Astrocyte (in vitro differentiated cells and primary cell): ENCODE measurements around the gene RABL3. TPM values are rescaled to one million over a fixed set of nuclear protein-coding genes. Genes with fewer than 3 reads are reported as not detected.

ENCODE experiments used
- DNase-seq: peaks from one replicate; pipeline ENCODE4 v3.0.0-alpha.2; 2010; ENCODE audit warnings: low read depth
- FAIRE-seq: peaks from 2 replicates; lab custom pipeline; 2011; peaks lifted over from hg19 to GRCh38; lab: Jason Lieb, UNC
- H2AFZ ChIP-seq: 2 replicates; pipeline ENCODE4 v1.6.0; 2012; ENCODE audit warnings: low read depth, low read length, inconsistent platforms
- H3K27ac ChIP-seq: 2 replicates; pipeline ENCODE4 v1.5.1; 2011; ENCODE audit warnings: low read depth, low read length, inconsistent platforms
- H3K27me3 ChIP-seq: 2 replicates; pipeline ENCODE4 v1.6.0; 2011; ENCODE audit warnings: low read length, inconsistent platforms; ENCODE audit not compliant: insufficient read depth
- H3K36me3 ChIP-seq: 2 replicates; pipeline ENCODE4 v1.5.1; 2011; ENCODE audit warnings: low read length, inconsistent platforms; ENCODE audit not compliant: insufficient read depth
- H3K4me1 ChIP-seq: 2 replicates; pipeline ENCODE4 v1.5.1; 2011; ENCODE audit warnings: low read length, inconsistent platforms; ENCODE audit not compliant: insufficient read depth
- H3K4me2 ChIP-seq: 2 replicates; pipeline ENCODE4 v1.6.0; 2012; ENCODE audit warnings: low read length, inconsistent platforms
- H3K4me3 ChIP-seq: 2 replicates; pipeline ENCODE4 v1.5.1; 2011; ENCODE audit warnings: low read depth, mild to moderate bottlenecking, low read length, inconsistent platforms; ENCODE audit not compliant: insufficient read depth
- H3K79me2 ChIP-seq: 2 replicates; pipeline ENCODE4 v1.6.0; 2012; ENCODE audit warnings: mild to moderate bottlenecking, low read length, inconsistent platforms; ENCODE audit not compliant: insufficient read depth
- H3K9ac ChIP-seq: 2 replicates; pipeline ENCODE4 v1.6.0; 2012; ENCODE audit warnings: mild to moderate bottlenecking, low read length, inconsistent platforms
- H3K9me3 ChIP-seq: 2 replicates; pipeline ENCODE4 v1.5.1; 2012; ENCODE audit warnings: low read depth, mild to moderate bottlenecking, low read length, inconsistent platforms; ENCODE audit not compliant: insufficient read depth
- H4K20me1 ChIP-seq: 2 replicates; pipeline ENCODE4 v1.6.0; 2012; ENCODE audit warnings: low read length, inconsistent platforms; ENCODE audit not compliant: insufficient read depth
- H3K27ac Mint-ChIP-seq: one replicate; pipeline ENCODE4 v1.8.0; 2021; ENCODE audit warnings: mild to moderate bottlenecking, mixed read lengths; ENCODE audit not compliant: unreplicated experiment
- H3K27me3 Mint-ChIP-seq: one replicate; pipeline ENCODE4 v1.8.0; 2021; ENCODE audit warnings: low read depth, mixed read lengths; ENCODE audit not compliant: unreplicated experiment
- H3K36me3 Mint-ChIP-seq: one replicate; pipeline ENCODE4 v1.8.0; 2021; ENCODE audit warnings: low read depth, mixed read lengths; ENCODE audit not compliant: unreplicated experiment
- H3K4me1 Mint-ChIP-seq: one replicate; pipeline ENCODE4 v1.8.0; 2021; ENCODE audit warnings: low read depth, mixed read lengths; ENCODE audit not compliant: unreplicated experiment
- H3K4me3 Mint-ChIP-seq: one replicate; pipeline ENCODE4 v1.8.0; 2021; ENCODE audit warnings: mild to moderate bottlenecking, moderate library complexity, mixed read lengths; ENCODE audit not compliant: unreplicated experiment
- H3K9me3 Mint-ChIP-seq: one replicate; pipeline ENCODE4 v1.8.0; 2021; ENCODE audit warnings: mild to moderate bottlenecking, mixed read lengths; ENCODE audit not compliant: unreplicated experiment
- CTCF ChIP-seq: IDR thresholded peaks from 2 replicates; pipeline ENCODE4 v1.5.1; 2011; ENCODE audit warnings: low read depth, mild to moderate bottlenecking, inconsistent platforms, low read length, moderate library complexity; ENCODE audit not compliant: insufficient read depth
- EZH2 ChIP-seq: IDR thresholded peaks from 2 replicates; pipeline ENCODE4 v1.6.1; 2012; ENCODE audit warnings: mild to moderate bottlenecking, low read length, inconsistent platforms; ENCODE audit not compliant: insufficient read depth
- total RNA-seq: library from RNA; stranded (reverse); gene quantifications from 2 replicates; pipeline ENCODE4 v1.2.1, GENCODE V29; 2021

RABL3 gene
- total RNA-seq, 1 donor from 2014 or later = 16.8 TPM

GRCh38 chr3:120773932-120774331 lies 31.6 kb upstream of the RABL3 start:
- no peak overlapping the region for H3K4me3 ChIP-seq
- no peaks in the 10 kb centered on the region for H3K9me3 ChIP-seq
- H3K4me1 ChIP-seq = peaks cover 22% of the 10 kb centered on the region
- peak; percentile 60 for FAIRE-seq
- no peaks in the 10 kb centered on the region for H4K20me1 ChIP-seq
- peak; percentile 83 for DNase-seq
- peak overlapping the region; percentile 77 for H3K4me2 ChIP-seq
- H3K36me3 Mint-ChIP-seq = peaks cover 4% of the 10 kb centered on the region
- H3K27me3 Mint-ChIP-seq = no peaks in the 10 kb centered on the region
- no peak overlapping the region for H3K27ac Mint-ChIP-seq
- no peak overlapping the region for H3K4me3 Mint-ChIP-seq
- H3K4me1 Mint-ChIP-seq = peaks cover 9% of the 10 kb centered on the region
- TF ChIP-seq EZH2 = no peak
- no peak for TF ChIP-seq CTCF
- peaks cover 9% of the 10 kb centered on the region for H3K36me3 ChIP-seq
- H2AFZ ChIP-seq = no peak overlapping the region
- H3K9ac ChIP-seq = peak overlapping the region; percentile 4
- peak overlapping the region; percentile 44 for H3K27ac ChIP-seq
- no peaks in the 10 kb centered on the region for H3K27me3 ChIP-seq
- peaks cover 27% of the 10 kb centered on the region for H3K79me2 ChIP-seq
- no peaks in the 10 kb centered on the region for H3K9me3 Mint-ChIP-seq

- no peak overlapping the region for H3K27ac Mint-ChIP-seq
- FAIRE-seq (no peak), DNase-seq (no peak)
- no peak overlapping the region for H3K27ac ChIP-seq
- H3K36me3 ChIP-seq = peaks cover 9% of the 10 kb centered on the region
- H2AFZ ChIP-seq = no peak overlapping the region
- no peak overlapping the region for H3K4me2 ChIP-seq
- H4K20me1 ChIP-seq = no peaks in the 10 kb centered on the region
- H3K36me3 Mint-ChIP-seq = peaks cover 4% of the 10 kb centered on the region
- no peak overlapping the region for H3K4me3 ChIP-seq
- H3K9ac ChIP-seq = no peak overlapping the region
- no peaks in the 10 kb centered on the region for H3K9me3 Mint-ChIP-seq
- no peaks in the 10 kb centered on the region for H3K9me3 ChIP-seq
- peaks cover 45% of the 10 kb centered on the region for H3K79me2 ChIP-seq
- peaks cover 27% of the 10 kb centered on the region for H3K4me1 ChIP-seq
- peaks cover 16% of the 10 kb centered on the region for H3K4me1 Mint-ChIP-seq
- no peak overlapping the region for H3K4me3 Mint-ChIP-seq
- TF ChIP-seq CTCF (no peak), EZH2 (no peak)
- H3K27me3 Mint-ChIP-seq = no peaks in the 10 kb centered on the region
- H3K27me3 ChIP-seq = no peaks in the 10 kb centered on the region
Measured at GRCh38 chr3:120772081-120772480, 29.8 kb upstream of the RABL3 start.

GRCh38 chr3:120770891-120771290 lies 28.6 kb upstream of the RABL3 start:
- H3K36me3 ChIP-seq = peaks cover 6% of the 10 kb centered on the region
- H3K27ac ChIP-seq = no peak overlapping the region
- no peak overlapping the region for H3K9ac ChIP-seq
- H2AFZ ChIP-seq = no peak overlapping the region
- no peaks in the 10 kb centered on the region for H3K9me3 ChIP-seq
- Mint-ChIP-seq H3K27ac (no peak overlapping the region), H3K36me3 (no peaks in the 10 kb centered on the region), H3K4me3 (no peak overlapping the region), H3K9me3 (no peaks in the 10 kb centered on the region), H3K27me3 (no peaks in the 10 kb centered on the region), H3K4me1 (peaks cover 24% of the 10 kb centered on the region)
- H3K79me2 ChIP-seq = peaks cover 54% of the 10 kb centered on the region
- FAIRE-seq = no peak
- H4K20me1 ChIP-seq = no peaks in the 10 kb centered on the region
- no peak for DNase-seq
- H3K27me3 ChIP-seq = no peaks in the 10 kb centered on the region
- no peak for TF ChIP-seq CTCF
- TF ChIP-seq EZH2 = no peak
- H3K4me1 ChIP-seq = peaks cover 28% of the 10 kb centered on the region
- no peak overlapping the region for H3K4me2 ChIP-seq
- no peak overlapping the region for H3K4me3 ChIP-seq
